ENCODE measurements around the gene SLC44A4.
"Not testable (repeated sequence)": the region's sequence is repeated elsewhere in the genome, so short reads cannot be mapped to it uniquely, and the experiment has no call there.

Gene SLC44A4

DNA sequence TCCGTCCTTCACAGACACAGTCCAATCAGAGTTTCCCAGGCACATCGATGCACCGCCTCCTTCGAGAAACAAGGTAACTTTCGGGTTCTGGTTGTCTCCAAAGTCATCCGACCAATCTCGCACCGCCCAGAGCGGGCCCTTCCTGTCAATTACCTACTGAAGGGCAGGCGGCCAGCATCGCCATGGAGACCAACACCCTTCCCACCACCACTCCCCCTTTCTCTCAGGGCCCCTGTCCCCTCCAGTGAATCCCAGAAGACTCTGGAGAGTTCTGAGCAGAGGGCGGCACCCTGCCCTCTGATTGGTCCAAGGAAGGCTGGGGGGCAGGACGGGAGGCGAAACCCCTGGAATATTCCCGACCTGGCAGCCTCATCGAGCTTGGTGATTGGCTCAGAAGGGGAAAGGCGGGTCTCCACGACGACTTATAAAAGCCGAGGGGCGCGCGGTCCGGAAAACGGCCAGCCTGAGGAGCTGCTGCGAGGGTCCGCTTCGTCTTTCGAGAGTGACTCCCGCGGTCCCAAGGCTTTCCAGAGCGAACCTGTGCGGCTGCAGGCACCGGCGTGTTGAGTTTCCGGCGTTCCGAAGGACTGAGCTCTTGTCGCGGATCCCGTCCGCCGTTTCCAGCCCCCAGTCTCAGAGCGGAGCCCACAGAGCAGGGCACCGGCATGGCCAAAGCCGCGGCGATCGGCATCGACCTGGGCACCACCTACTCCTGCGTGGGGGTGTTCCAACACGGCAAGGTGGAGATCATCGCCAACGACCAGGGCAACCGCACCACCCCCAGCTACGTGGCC lies 51.3 kb downstream of the SLC44A4 start, which contains the start of gene HSPA1B:
Gene HSPA1B (plus strand): TSS at position 453 of the 794 bp plus-strand sequence. CDS start 213 bp downstream, at position 666.
- DNase-seq (ENCODE audit: low spot score): peak; percentile 99

DNA sequence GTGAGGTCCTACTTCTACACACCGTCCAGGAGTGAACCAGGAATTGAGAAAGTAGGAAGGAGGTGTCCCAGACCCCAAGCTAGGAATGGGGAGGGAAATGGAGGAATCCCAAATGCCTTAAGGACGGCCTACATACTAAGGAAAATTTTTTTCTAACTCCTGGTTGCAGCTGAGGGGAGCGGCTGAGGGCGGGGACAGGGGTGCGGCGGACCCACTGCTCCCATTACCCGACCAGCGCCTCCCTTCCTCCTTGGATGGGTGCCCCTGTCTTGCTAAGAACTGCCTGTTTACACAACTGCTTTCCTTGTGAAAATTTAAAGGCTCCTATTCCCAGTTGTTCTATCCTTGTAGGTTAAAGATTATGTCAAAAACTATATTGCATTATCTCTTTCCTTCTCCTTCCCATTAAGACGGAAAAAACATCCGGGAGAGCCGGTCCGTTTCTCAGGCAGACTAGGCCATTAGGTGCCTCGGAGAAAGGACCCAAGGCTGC lies 52.0 kb downstream of the SLC44A4 start:
- DNase-seq (ENCODE audit: low spot score): peak; percentile 61

DNA sequence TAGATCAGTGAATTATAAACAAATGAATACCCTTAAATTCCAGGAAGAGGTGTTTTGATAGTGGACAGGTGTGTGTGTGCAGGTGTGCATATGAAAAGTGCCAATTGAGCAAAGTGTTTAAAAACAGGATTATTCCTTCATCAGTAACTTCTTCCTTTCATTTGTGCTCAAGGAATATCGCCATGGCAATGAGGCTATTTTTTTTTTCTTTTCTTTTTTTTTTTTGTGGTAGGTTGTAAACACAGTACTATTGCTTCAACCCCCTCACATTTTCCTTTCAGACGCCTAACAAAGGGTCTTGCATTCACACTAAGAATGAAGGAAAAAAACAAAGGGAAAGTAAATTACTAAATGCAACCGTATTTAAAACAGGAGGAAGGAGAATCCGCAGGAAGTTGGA lies 53.2 kb downstream of the SLC44A4 start:
- DNase-seq (ENCODE audit: low spot score): no peak

DNA sequence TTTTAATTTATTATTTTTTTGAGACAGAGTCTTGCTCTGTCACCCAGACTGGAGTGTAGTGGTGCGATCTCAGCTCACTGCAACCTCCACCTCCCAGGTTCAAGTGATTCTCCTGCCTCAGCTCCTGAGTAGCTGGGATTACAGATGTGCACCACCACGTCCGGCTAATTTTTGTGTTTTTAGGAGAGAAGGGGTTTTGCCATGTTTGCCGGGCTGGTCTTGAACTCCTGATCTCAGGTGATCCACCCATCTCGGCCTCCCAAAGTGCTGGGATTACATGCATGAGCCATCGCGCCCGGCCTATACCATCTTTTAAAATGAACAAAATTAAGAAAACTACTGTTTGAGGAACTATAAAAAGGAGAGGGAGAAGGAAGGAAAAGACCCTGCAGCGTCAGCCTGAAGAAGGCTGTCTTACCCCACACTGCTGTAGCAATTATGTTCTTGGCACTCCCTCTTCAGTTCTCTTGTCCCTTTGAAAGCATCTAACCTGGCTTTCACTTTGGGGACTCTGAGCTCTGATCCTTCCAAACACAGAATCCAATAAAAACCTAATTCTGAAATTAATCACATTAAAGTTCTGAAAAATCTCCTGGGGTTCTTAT lies 55.1 kb downstream of the SLC44A4 start:
- not testable (repeated sequence) for DNase-seq (ENCODE audit: low spot score)

DNA sequence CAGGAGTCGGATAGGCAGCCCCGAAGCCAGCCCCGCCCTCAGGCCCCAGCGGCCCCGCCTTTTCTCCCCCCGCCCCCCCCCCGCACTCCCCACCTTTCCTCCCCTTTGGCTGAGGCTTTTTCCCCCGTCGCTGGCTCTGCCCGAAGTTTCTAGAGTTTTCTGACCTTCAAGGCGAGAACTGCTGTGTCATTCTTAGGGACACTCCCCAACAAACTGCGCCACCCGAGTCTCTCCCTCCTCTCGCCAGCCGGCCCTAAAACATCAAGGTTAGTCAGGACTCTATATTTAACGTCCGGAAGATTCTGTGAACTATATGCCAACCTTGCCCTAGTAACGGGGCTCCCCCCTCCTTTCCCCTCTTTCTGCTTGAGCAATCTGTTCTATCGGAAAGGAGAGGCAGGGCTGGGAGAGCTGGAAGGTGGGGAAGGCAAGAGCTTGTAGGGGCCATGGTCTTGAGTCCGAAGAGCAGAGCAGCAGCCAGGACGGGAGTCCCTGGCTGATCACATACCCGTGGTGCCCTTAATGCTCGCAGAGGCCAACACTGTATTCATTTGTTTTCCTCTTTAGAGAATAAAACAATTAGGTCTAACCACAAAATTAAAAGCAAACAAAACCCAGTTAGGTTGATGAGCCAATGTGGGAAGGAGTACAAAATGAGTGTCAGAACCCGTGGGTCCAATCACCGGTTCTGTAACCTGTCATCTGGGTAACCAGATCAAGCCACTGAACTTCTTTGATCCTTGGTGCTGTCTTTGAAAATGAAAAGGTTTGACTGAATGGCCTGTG lies 56.6 kb downstream of the SLC44A4 start:
- peak; percentile 78 for DNase-seq (ENCODE audit: low spot score)

DNA sequence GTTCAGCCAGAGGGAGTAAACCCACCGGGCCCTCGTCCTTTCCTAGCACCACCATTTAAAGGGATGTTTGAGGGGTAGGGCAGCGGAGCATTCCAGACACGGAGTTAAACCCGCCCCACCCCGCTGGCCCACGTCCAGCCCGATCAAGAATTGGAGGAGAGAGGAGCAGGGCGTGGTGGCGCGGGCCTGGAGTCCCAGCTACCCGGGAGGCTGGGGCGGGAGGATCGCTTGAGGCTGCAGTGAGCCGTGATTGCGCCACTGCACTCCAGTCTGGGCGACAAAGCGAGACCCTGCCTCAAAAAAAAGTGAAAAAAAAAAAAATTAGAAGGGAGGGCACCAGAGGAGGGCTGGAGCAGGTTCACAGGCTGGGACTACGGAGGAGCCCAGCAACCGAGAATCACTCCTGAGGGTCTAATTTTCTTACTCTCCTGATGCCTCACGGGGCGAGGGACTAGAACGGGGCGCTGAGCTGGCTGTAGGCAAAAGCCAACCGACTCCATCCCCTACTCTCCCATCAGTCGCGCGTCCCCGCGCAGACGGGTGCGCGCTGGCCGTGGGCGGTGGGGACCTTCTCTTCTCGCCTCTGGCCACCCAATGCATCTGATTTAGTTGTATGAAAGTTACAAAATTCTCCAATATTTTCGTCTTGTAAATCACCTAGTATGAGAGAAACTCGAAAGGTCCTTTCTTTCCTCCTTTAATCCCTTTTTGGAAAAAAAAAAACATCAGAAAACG lies 57.3 kb downstream of the SLC44A4 start:
- DNase-seq (ENCODE audit: low spot score): peak; percentile 58

DNA sequence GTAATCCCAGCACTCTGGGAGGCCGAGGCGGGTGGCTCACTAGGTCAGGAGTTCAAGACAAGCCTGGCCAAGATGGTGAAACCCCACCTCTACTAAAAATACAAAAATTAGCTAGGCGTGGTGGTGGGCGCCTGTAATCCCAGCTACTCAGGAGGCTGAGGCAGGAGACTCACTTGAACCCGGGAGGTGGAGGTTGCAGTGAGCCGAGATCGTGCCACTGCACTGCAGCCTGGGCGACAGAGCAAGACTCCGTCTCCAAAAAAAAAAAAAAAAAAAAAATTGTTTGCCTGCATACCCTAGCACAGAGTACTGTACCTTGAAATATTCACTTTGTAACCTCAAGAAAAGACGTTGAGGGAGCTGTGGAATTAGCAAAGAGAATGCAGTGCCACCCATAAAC lies 58.4 kb downstream of the SLC44A4 start:
- not testable (repeated sequence) for DNase-seq (ENCODE audit: low spot score)

DNA sequence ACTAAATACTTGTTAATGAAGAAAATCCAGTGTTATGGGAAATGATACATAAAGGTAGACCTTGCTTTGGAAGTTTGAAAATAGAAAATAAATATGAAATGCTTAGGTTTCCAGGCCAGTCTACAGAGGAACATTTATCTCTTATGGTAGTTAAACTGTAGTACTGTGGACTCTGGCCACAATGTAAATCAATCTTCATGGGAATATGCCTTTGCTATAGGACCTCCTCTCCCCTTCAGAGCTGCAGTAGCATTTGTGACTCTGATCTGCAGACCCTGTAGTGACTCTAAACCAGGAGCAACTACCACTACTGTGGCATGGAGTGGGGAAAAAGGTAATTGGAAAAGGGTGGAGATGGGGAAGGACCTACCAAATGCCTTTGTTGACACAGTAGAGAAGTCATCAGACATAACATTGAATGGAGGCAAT lies 58.9 kb downstream of the SLC44A4 start:
- no peak for DNase-seq (ENCODE audit: low spot score)

DNA sequence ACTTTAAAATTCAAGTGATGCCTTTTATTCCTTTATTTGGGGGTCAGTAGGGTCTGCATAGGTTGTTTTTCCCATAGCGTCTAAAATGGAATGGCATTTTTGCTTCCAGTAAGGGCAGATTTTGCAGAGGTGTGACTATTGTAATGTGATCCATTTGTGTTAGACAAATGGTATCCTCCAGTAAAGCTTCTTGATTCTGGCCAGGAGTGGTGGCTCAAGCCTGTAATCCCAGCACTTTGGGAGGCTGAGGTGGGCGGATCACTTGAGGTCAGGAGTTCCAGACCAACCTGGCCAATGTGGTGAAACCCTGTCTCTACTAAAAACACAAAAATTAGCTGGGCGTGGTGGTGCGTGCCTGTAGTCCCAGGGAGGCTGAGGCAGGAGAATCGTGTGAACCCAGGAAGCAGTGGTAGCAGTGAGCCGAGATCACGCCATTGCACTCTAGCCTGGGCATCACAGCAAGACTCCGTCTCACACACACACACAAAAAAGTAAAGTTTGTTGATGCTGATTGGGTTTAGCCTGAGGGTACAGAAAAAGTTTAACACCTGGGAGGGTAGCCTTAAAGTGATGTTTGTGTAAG lies 60.8 kb downstream of the SLC44A4 start:
- DNase-seq (ENCODE audit: low spot score): not testable (repeated sequence)

DNA sequence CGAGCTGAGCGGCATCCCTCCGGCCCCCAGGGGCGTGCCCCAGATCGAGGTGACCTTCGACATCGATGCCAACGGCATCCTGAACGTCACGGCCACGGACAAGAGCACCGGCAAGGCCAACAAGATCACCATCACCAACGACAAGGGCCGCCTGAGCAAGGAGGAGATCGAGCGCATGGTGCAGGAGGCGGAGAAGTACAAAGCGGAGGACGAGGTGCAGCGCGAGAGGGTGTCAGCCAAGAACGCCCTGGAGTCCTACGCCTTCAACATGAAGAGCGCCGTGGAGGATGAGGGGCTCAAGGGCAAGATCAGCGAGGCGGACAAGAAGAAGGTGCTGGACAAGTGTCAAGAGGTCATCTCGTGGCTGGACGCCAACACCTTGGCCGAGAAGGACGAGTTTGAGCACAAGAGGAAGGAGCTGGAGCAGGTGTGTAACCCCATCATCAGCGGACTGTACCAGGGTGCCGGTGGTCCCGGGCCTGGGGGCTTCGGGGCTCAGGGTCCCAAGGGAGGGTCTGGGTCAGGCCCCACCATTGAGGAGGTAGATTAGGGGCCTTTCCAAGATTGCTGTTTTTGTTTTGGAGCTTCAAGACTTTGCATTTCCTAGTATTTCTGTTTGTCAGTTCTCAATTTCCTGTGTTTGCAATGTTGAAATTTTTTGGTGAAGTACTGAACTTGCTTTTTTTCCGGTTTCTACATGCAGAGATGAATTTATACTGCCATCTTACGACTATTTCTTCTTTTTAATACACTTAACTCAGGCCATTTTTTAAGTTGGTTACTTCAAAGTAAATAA lies 61.5 kb downstream of the SLC44A4 start:
- DNase-seq (ENCODE audit: low spot score): peak; percentile 59

DNA sequence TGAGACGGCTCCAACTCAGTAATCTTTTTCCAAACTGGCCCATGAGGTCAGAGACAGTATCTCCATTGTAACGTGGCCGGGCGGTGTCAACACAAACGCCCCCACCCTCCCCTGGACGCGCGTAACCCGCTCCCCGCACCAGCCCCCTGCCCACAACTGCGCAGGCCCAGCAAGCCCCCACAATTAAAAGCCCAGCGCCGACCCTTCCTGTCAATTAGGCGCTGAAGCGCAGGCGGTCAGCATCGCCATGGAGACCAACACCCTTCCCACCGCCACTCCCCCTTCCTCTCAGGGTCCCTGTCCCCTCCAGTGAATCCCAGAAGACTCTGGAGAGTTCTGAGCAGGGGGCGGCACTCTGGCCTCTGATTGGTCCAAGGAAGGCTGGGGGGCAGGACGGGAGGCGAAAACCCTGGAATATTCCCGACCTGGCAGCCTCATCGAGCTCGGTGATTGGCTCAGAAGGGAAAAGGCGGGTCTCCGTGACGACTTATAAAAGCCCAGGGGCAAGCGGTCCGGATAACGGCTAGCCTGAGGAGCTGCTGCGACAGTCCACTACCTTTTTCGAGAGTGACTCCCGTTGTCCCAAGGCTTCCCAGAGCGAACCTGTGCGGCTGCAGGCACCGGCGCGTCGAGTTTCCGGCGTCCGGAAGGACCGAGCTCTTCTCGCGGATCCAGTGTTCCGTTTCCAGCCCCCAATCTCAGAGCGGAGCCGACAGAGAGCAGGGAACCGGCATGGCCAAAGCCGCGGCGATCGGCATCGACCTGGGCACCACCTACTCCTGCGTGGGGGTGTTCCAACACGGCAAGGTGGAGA lies 63.6 kb downstream of the SLC44A4 start, which contains the start of the genes HSPA1A and HSPA1L:
Gene HSPA1A (plus strand): TSS at position 519 of the 814 bp plus-strand sequence. CDS start 214 bp downstream, at position 733.
Gene HSPA1L (minus strand): TSS at position 259 of the 814 bp plus-strand sequence. CDS start 3,311 bp downstream, outside the sequence.
- DNase-seq (ENCODE audit: low spot score): peak; percentile 92

DNA sequence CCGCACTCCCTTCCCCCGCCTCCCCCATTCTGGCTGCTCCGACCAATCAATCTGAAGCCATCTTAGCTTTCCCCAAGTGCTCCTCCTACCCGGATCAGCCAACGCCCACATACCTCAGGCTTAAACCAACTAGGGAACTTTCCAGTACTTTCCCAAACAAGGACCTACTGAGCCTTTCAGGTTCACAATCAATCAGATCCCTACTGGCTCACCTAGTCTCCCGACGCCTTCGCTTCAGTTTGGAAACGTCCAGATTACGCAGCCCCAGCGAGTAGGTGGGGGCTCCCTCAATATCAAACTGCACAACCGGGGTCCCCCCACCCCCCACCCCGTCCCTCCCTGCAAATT lies 64.1 kb downstream of the SLC44A4 start:
- peak; percentile 87 for DNase-seq (ENCODE audit: low spot score)

DNA sequence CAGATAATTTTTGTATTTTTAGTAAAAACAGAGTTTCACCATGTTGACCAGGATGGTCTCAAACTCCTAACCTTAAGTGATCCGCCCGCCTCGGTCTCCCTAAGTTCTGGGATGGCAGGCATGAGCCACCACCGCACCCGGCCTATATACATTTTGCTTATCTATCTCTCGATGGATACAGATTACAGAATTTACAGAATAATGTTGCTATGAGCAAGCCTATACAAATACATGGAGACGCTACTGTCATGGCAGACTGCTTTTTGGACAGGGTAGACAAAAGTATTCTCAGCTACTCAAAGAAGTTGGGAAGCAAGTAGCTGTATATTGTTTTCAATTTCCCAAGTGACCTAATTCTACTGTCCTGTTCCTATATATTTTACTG lies 65.3 kb downstream of the SLC44A4 start:
- no peak for DNase-seq (ENCODE audit: low spot score)

Measured in activated CD4-positive, alpha-beta T cell treated with anti-CD3 and anti-CD28 coated beads, Interleukin-2, Interleukin-4, amounts not matched to agents 100 ng/mL and 50 ng/mL, durations not matched to agents 16 hours and 8 hours (primary cell).